ENCODE data around the gene C5orf15.

- TF ChIP-seq TCF12 (IDR thresholded peaks at IDR 0.05; ENCODE audit: low read depth) (no peak), USF1 (IDR thresholded peaks at IDR 0.05) (no peak), CEBPB (IDR thresholded peaks at IDR 0.05) (no peak), RAD21 (IDR thresholded peaks at IDR 0.05; ENCODE audit: low read depth) (no peak), TAF1 (IDR thresholded peaks at IDR 0.05; ENCODE audit: low read depth) (no peak)
- TF ChIP-seq, protein P1, sequence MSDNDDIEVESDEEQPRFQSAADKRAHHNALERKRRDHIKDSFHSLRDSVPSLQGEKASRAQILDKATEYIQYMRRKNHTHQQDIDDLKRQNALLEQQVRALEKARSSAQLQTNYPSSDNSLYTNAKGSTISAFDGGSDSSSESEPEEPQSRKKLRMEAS (IDR thresholded peaks at IDR 0.05) = no peak
Observed at GRCh38 chr5:133970325-133970909, 2.0 kb upstream of the C5orf15 start.
